ENCODE results near the gene COL6A6.

COL6A6 gene

DNA sequence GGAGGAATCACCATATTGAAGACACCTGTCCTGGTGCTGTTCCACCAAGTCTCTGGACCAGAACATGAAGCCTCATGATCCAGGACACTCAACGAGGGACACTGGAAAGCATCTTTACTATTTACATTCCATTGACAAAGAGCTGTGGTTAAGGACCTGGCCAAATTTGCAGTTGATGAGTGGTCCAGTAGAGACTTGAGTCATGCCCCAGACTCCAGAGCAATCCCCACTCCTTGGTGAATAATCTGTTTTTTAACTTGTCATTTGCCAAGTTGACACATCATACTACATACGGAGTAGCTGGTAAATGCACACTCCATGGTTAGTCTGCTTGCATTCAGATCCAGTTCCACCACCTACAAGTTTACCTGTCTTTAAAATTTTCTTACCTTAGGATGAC lies 1.2 kb upstream of the COL6A6 start:
- TF ChIP-seq CTCF (conservative IDR thresholded peaks at IDR 0.05): no peak
- TF ChIP-seq ZFX (IDR thresholded peaks at IDR 0.05): no peak
- no peak overlapping the region for H3K27ac ChIP-seq

- no peak overlapping the region for H3K27ac ChIP-seq
- TF ChIP-seq ZFX (IDR thresholded peaks at IDR 0.05) (no peak), CTCF (conservative IDR thresholded peaks at IDR 0.05) (no peak)
These were observed 625 bp downstream of the COL6A6 start for GRCh38 chr3:130517602-130518001.

- no peak for TF ChIP-seq CTCF (conservative IDR thresholded peaks at IDR 0.05)
- no peak for TF ChIP-seq ZFX (IDR thresholded peaks at IDR 0.05)
- H3K27ac ChIP-seq: no peak overlapping the region
These were observed 2.8 kb downstream of the COL6A6 start for GRCh38 chr3:130519754-130520153.

GRCh38 chr3:130522399-130522798 lies 5.4 kb downstream of the COL6A6 start:
- TF ChIP-seq ZFX (IDR thresholded peaks at IDR 0.05): no peak
- no peak overlapping the region for H3K27ac ChIP-seq

- no peak overlapping the region for H3K27ac ChIP-seq
- TF ChIP-seq CTCF (conservative IDR thresholded peaks at IDR 0.05) (no peak), ZFX (IDR thresholded peaks at IDR 0.05) (no peak)
These were observed 10.4 kb downstream of the COL6A6 start for GRCh38 chr3:130527426-130527825.

DNA sequence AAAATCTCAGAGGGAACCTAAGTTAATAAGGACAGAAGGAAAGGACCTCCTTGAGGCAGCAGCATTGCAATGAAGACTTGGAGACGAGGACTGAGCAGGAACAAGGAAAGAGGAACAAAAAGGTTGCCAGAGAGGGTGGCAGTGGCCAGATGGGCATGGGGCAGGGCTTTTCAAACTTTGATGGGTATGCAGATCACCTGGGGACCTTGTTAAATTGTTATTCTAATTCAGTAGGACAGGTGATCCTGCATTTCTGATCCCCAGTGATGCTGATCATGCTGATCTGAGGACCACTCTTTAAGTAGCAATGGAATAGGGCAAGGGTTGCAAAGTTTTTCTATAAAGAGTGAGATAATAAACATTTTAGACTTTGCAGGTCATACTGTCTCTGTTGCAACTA lies 11.1 kb downstream of the COL6A6 start:
- TF ChIP-seq CTCF (conservative IDR thresholded peaks at IDR 0.05): no peak
- TF ChIP-seq ZFX (IDR thresholded peaks at IDR 0.05): no peak
- no peak overlapping the region for H3K27ac ChIP-seq

DNA sequence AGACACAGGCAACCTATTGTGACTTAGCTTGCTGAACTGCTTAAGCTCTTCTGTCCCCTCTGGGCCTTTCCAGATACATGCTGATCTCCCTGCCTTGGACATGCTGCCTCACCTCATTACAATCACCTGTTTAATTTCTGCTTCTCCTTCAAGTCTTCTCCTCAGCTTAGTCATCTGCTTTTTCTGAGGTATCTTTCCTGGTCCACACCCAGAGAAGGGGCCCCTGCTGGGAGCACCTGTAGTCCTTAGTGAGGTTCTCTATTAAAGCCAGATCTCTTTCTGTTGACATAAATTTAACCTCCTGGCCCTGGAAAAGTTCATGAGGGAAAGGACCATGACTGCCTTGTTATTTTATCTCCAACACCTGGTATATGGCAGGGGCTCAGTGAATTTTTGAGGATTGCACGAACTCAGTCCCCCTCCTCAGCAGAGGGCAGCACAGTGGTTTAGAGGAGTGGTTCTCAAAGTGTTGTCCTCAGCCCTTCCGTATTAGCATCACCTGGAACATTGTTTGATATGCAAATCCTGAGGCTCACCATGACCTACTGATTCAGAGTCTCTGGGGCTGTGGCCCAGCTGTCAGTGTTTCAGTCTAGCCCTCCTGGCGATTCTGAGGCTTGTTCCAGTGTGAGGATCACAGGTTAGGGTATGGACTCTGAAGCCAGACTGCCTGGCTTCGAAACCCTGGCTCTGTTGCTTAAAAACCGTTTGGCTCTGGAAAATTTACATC lies 12.7 kb downstream of the COL6A6 start:
- no peak overlapping the region for H3K27ac ChIP-seq
- TF ChIP-seq ZFX (IDR thresholded peaks at IDR 0.05) (no peak), CTCF (conservative IDR thresholded peaks at IDR 0.05) (no peak)

DNA sequence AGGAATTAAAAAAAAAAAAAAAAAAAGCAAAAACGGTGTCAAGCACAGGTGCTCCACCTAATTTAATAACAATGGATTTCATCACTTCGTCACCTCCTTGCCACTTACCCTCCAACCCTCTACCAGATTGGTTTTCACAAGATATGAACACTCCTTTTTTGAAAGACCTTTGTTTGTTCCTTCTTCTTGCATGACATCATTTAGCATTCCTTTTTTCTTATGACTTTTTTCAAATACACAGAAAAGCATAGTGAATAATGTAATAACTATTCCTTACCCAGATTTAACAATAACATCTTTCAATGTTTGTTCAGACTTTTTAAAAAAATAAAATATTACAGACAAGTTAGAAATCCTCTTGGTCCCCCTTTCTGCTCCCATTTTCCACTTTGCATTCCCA lies 16.3 kb downstream of the COL6A6 start:
- TF ChIP-seq CTCF (conservative IDR thresholded peaks at IDR 0.05) (no peak), ZFX (IDR thresholded peaks at IDR 0.05) (no peak)
- no peak overlapping the region for H3K27ac ChIP-seq
